Heart left ventricle (tissue), 16 donors: ENCODE measurements around the gene PRM3. TPM values are rescaled to one million over a fixed set of nuclear protein-coding genes. Genes with fewer than 3 reads are reported as not detected.

Source experiments
- ATAC-seq, 4 donors: fragments of 200-7000 bp; cut with Tn5 transposase; one replicate each; pipeline ENCODE4 v1.9.1; 2020 to 2022; ENCODE audit warnings: moderate library complexity in 4 of 4, mild to moderate bottlenecking in 3 of 4, moderate number of reproducible peaks in 1 of 4
- DNase-seq, 5 donors: peaks; one replicate each; pipeline ENCODE4 v3.0.0-alpha.2; 2020
- H3K27ac ChIP-seq, 12 donors: fragments of 200-600 bp; sonication (generic) in 4 of 12; one replicate each; pipeline versions ENCODE4 v1.5.0 to v1.8.0; 2016 to 2022; ENCODE audit warnings: mild to moderate bottlenecking in 2 of 12
- H3K27me3 ChIP-seq, 9 donors: fragments of 200-600 bp; sonication (generic) in 2 of 9; one replicate each; pipeline versions ENCODE4 v1.5.1 to v1.8.0; 2016 to 2022; ENCODE audit warnings: mild to moderate bottlenecking in 3 of 9
- H3K36me3 ChIP-seq, 9 donors: fragments of 200-600 bp; sonication (generic) in 2 of 9; one replicate each; pipeline versions ENCODE4 v1.5.0 to v1.8.0; 2018 to 2022; ENCODE audit warnings: mild to moderate bottlenecking in 2 of 9
- H3K4me1 ChIP-seq, 12 donors: fragments of 200-600 bp; sonication (generic) in 4 of 12; one replicate each; pipeline versions ENCODE4 v1.5.0 to v1.8.0; 2016 to 2022; ENCODE audit warnings: mild to moderate bottlenecking in 3 of 12
- H3K4me3 ChIP-seq, 12 donors: fragments of 200-600 bp; sonication (generic) in 4 of 12; one replicate each; pipeline versions ENCODE4 v1.5.0 to v1.8.0; 2017 to 2022; ENCODE audit warnings: mild to moderate bottlenecking in 9 of 12, moderate library complexity in 4 of 12
- H3K9me3 ChIP-seq, 12 donors: fragments of 200-600 bp; sonication (generic) in 4 of 12; one replicate each; pipeline versions ENCODE4 v1.5.0 to v1.8.0; 2016 to 2022; ENCODE audit warnings: mild to moderate bottlenecking in 1 of 12
- CTCF ChIP-seq, 12 donors: fragments of 200-600 bp; sonication (generic) in 4 of 12; IDR thresholded peaks; one replicate each; pipeline versions ENCODE4 v1.5.0 to v1.8.0; 2018 to 2022; ENCODE audit warnings: antibody characterized with exemption in 12 of 12, mild to moderate bottlenecking in 5 of 12
- POLR2A ChIP-seq, 2 donors: fragments of 450-650 bp; IDR thresholded peaks; one replicate each; pipeline ENCODE4 v1.6.1; 2017; ENCODE audit warnings: antibody characterized with exemption in 2 of 2, mild to moderate bottlenecking in 2 of 2, moderate library complexity in 2 of 2
- WGBS, 4 donors: extraction: QIAGEN DNeasy Blood & Tissue Kit in 2 of 4; methylation state at CpG; one replicate each; pipeline versions ENCODE4 v1.1.5 to v1.1.7; 2013 to 2018; 5-methylcytosine and 5-hydroxymethylcytosine counted together
- intact Hi-C, 10 donors: fragments of 100-400 bp; cut with DNase I; formaldehyde crosslinking; loops; one replicate each; pipeline versions ENCODE4 v1.11.1 to v1.14.2; 2022
- polyA plus RNA-seq, 2 donors: library from polyadenylated mRNA; stranded (reverse); fragments of 200-250 nt; gene quantifications; one replicate each; pipeline ENCODE4 v1.2.3, GENCODE V29; 2013
- total RNA-seq, 9 donors: library from RNA; depleted of rRNA in 2 of 9; stranded (reverse); fragments of >200 nt in 2 of 9; fragmentation: NEBNext Ultra II Directional in 3 of 9; extraction: Animal tissue kit (Norgen Biotek cat#: 25700) in 3 of 9; gene quantifications; one replicate each; pipeline versions ENCODE4 v1.1.0 to v1.2.4, GENCODE V29; 2016 to 2023
- donor health status: ischemic (EF 13 %, LVEDD 7.1; RV severe dilation, severe dysfunction).
- donor health status: healthy with polysubstance abuse.
- donor health status: DM: no; HTN: yes; CAD: no.
- donor health status: DM: no; HTN: no; CAD: no.
- donor health status: ischemic (EF 25% LVEDD 6.9; RV normal size, moderate dysfunction).
- donor health status: ischemic (EF 25% LVEDD 5.7; RV mildly dilated, moderate dysfunction).
- donor health status: healthy.
- donor health status: DM: yes; HTN: yes; CAD: no.
- donor health status: ischemic (EF 35%, LVEDD 5.7; RV mildly dilated, moderate dysfunction).
- donor health status: nonischemic (EF 11% LVEDD 7.7; RV severe dilation, severe dysfunction).
- donor health status: DM: yes; HTN: yes; CAD: no.
- donor health status: PGD.
- donor health status: ischemic (EF 29% LVEDD 5.4; RV normal size, mild dysfunction).
- donor health status: nonischemic (EF 23%, LVEDD 6.1; RV moderate dilation, normal function).

Gene PRM3
- total and polyA plus RNA-seq, 11 donors = not detected

GRCh38 chr16:11264155-11264832 lies 9.1 kb downstream of the PRM3 start:
- peaks cover 0 to 5% (median 3%) of the 10 kb centered on the region in 12 donors for H3K4me1 ChIP-seq
- no peaks in the 10 kb centered on the region for H3K9me3 ChIP-seq
- H3K27me3 ChIP-seq = no peaks in the 10 kb centered on the region
- no peak overlapping the region for H3K27ac ChIP-seq
- ATAC-seq (no peak), DNase-seq (no peak)
- intact Hi-C loops = loop anchor here in 2 of 10 donors (5.0 kb wide), 2 partner anchors 33 to 83 kb away; partner anchors contain the start of gene RMI2 (in 1 of the 2)
- 75 to 85% (median 83%) methylated on average over 9 of the region's 9 CpGs for WGBS, 4 donors
- no peak overlapping the region for H3K4me3 ChIP-seq
- H3K36me3 ChIP-seq = no peaks in the 10 kb centered on the region
- no peak for TF ChIP-seq POLR2A (IDR thresholded peaks at IDR 0.05)
- TF ChIP-seq CTCF (IDR thresholded peaks at IDR 0.05) = no peak

DNA sequence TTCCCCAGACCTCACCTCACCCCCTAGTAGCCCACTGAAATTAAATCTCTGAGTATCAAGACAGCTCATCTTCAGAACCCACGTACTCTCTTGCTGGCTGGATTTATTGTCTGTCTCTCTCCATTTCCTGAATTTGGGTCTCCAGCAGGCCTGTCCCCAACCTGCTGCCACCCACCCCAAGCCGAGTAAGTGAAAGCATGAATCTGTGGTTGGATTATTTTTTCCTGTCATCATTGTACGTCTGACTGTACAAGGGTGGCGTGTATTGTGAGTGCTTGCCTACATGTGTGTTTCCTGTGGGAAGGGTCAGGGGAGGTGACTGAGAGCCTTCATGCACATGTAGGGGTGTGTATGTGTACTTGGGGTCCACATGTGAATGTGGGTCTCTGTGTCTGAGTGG lies 9.7 kb downstream of the PRM3 start:
- H3K27ac ChIP-seq = no peak overlapping the region
- H3K36me3 ChIP-seq = no peaks in the 10 kb centered on the region
- 59 to 71% (median 66%) methylated on average over 4 of the region's 4 CpGs for WGBS, 4 donors
- H3K9me3 ChIP-seq = no peaks in the 10 kb centered on the region
- H3K4me3 ChIP-seq = no peak overlapping the region
- intact Hi-C loops = loop anchor here in 2 of 10 donors (5.0 kb wide), 2 partner anchors 34 to 84 kb away; partner anchors contain the start of gene RMI2 (in 1 of the 2)
- no peak for DNase-seq
- no peak for TF ChIP-seq CTCF (IDR thresholded peaks at IDR 0.05)
- TF ChIP-seq POLR2A (IDR thresholded peaks at IDR 0.05) = no peak
- H3K4me1 ChIP-seq = peaks cover 0 to 10% (median 9%) of the 10 kb centered on the region in 12 donors
- ATAC-seq = no peak
- no peaks in the 10 kb centered on the region for H3K27me3 ChIP-seq

DNA sequence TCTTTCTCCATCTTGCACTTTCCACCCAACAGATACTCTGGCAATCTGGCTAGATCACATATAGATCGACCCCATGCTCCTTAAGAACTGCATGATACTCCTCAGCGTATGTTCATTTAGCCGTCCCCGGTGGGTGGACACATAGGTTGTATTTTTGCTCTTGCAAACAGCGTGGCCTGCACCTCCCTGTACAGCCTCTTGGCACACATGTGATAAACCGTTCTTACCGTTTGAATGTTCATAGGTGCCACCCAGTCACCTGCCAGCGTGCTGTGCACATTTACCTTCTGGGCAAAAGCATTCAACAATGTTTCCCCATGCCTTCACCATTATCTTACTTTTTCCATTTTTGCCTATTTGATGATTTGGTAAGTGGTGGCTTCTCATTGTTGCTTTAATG lies 10.5 kb downstream of the PRM3 start:
- Histone ChIP-seq H3K27me3 (no peaks in the 10 kb centered on the region), H3K9me3 (no peaks in the 10 kb centered on the region), H3K4me1 (peaks cover 0 to 19% (median 11%) of the 10 kb centered on the region in 12 donors), H3K4me3 (no peak overlapping the region), H3K36me3 (no peaks in the 10 kb centered on the region), H3K27ac (no peak overlapping the region)
- WGBS, 4 donors = 84 to 93% (median 87%) methylated on average over 8 of the region's 8 CpGs
- ATAC-seq = no peak
- TF ChIP-seq POLR2A (IDR thresholded peaks at IDR 0.05) (no peak), CTCF (IDR thresholded peaks at IDR 0.05) (no peak)
- intact Hi-C loops = loop anchor here in 2 of 10 donors (5.0 kb wide), 2 partner anchors 34 to 84 kb away; partner anchors contain the start of gene RMI2 (in 1 of the 2)
- no peak for DNase-seq

- intact Hi-C loops = loop anchor here in 2 of 10 donors (5.0 kb wide), 2 partner anchors 37 to 87 kb away; partner anchors contain the start of gene RMI2 (in 1 of the 2)
- H3K27ac ChIP-seq = no peak overlapping the region
- no peaks in the 10 kb centered on the region for H3K9me3 ChIP-seq
- TF ChIP-seq POLR2A (IDR thresholded peaks at IDR 0.05) (no peak), CTCF (IDR thresholded peaks at IDR 0.05) (no peak)
- DNase-seq = peak in 1 of 5 donors; percentile 15
- no peak for ATAC-seq
- 64 to 83% (median 68%) methylated on average over 3 of the region's 3 CpGs for WGBS, 4 donors
- H3K4me3 ChIP-seq = no peak overlapping the region
- H3K36me3 ChIP-seq = no peaks in the 10 kb centered on the region
- H3K4me1 ChIP-seq = peaks cover 0 to 30% (median 22%) of the 10 kb centered on the region in 12 donors
- H3K27me3 ChIP-seq = no peaks in the 10 kb centered on the region
Measured at GRCh38 chr16:11260596-11260966, 12.8 kb downstream of the PRM3 start.
